ENCODE measurements around the gene GIPR.

The GIPR gene

GRCh38 chr19:45730368-45731288 is 62.6 kb downstream of the GIPR start, which contains the start of gene FBXO46:
TSS of gene FBXO46 (minus strand) at chr19:45730896. CDS start at chr19:45713495, 17,401 bp downstream.
- peaks cover 12% of the 10 kb centered on the region for H3K4me1 ChIP-seq (ENCODE audit: control insufficient read depth, insufficient read depth, low read length, poor library complexity, severe bottlenecking)
- no peaks in the 10 kb centered on the region for H3K27me3 ChIP-seq (replicated peaks; ENCODE audit: control insufficient read depth, insufficient read depth, low read length, poor library complexity, severe bottlenecking)
- peak within 1 kb of the TSS; percentile 81 for H3K27ac ChIP-seq (ENCODE audit: insufficient read depth, low read length, poor library complexity, severe bottlenecking)
- DNase-seq, result peak; percentile 84 to 92 (median 92)
- H3K9me3 ChIP-seq (ENCODE audit: control insufficient read depth, low read length), result no peaks in the 10 kb centered on the region
- peak within 1 kb of the TSS; percentile 81 for H3K4me3 ChIP-seq (ENCODE audit: insufficient read depth, low read depth, low read length, poor library complexity, severe bottlenecking)
- no peaks in the 10 kb centered on the region for H3K36me3 ChIP-seq (ENCODE audit: control insufficient read depth, insufficient read depth, low read length)
